ENCODE data around the gene C15orf62. TPM values are rescaled to one million over a fixed set of nuclear protein-coding genes. Genes with fewer than 3 reads are reported as not detected.

C15orf62 gene
- total RNA-seq, 1 experiment from 2014 or later: 0.72 TPM

DNA sequence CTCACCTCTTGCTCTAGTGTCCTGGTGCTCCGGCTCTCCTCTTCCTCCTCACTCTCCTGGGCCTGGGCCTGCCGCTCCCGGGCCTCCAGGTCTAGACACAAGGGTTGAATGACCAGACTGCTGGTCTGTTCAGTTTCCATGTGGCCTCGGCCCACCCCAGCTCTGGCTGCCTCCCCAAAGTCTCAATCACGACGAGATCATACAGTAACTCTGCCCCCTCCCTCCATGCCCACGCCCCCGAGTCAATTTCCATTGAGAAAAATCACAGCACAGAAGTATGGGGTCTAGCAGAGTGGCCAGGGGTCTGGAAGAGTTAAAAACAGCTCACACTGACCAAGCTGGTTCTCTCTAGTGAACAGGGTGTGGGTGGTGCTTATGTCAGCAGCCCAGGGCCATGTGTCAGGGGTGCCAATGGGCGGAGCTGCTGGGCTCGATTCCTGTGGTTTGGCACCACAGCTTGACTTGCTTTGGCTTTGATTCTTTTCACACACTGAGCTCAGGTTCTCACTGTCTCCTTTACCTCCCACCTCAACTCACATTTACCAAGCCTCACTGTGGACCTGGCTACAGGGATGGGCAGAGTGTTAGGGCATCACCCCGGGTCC lies 6.9 kb downstream of the C15orf62 start:
- Mint-ChIP-seq H3K4me3 (no peak overlapping the region), H3K27me3 (ENCODE audit: low read depth) (no peaks in the 10 kb centered on the region), H3K27ac (no peak overlapping the region), H3K4me1 (no peaks in the 10 kb centered on the region), H3K36me3 (peaks cover 27% of the 10 kb centered on the region), H3K9me3 (no peaks in the 10 kb centered on the region)
- CTCF ChIA-PET: interaction anchor here (0.6 to 1.5 kb wide), 2 partner anchors 11 to 81 kb away, joined by 3 to 4 read pairs; no protein-coding TSS in a partner anchor
- TF ChIP-seq GABPB1 (CRISPR knock-in tag; IDR thresholded peaks at IDR 0.05) (no peak), ZNF416 (CRISPR knock-in tag; IDR thresholded peaks at IDR 0.05) (no peak), SP1 (CRISPR knock-in tag; conservative IDR thresholded peaks at IDR 0.05) (no peak), RORB (CRISPR knock-in tag; IDR thresholded peaks at IDR 0.05) (no peak), SMAD3 (CRISPR knock-in tag; IDR thresholded peaks at IDR 0.05; ENCODE audit: borderline replicate concordance) (no peak), PREB (CRISPR knock-in tag; IDR thresholded peaks at IDR 0.05; ENCODE audit: borderline replicate concordance) (no peak), TEAD4 (CRISPR knock-in tag; IDR thresholded peaks at IDR 0.05) (no peak), HMGXB4 (CRISPR knock-in tag; IDR thresholded peaks at IDR 0.05) (no peak), AR (CRISPR knock-in tag; IDR thresholded peaks at IDR 0.05) (no peak)
- TF ChIP-seq, protein P1, sequence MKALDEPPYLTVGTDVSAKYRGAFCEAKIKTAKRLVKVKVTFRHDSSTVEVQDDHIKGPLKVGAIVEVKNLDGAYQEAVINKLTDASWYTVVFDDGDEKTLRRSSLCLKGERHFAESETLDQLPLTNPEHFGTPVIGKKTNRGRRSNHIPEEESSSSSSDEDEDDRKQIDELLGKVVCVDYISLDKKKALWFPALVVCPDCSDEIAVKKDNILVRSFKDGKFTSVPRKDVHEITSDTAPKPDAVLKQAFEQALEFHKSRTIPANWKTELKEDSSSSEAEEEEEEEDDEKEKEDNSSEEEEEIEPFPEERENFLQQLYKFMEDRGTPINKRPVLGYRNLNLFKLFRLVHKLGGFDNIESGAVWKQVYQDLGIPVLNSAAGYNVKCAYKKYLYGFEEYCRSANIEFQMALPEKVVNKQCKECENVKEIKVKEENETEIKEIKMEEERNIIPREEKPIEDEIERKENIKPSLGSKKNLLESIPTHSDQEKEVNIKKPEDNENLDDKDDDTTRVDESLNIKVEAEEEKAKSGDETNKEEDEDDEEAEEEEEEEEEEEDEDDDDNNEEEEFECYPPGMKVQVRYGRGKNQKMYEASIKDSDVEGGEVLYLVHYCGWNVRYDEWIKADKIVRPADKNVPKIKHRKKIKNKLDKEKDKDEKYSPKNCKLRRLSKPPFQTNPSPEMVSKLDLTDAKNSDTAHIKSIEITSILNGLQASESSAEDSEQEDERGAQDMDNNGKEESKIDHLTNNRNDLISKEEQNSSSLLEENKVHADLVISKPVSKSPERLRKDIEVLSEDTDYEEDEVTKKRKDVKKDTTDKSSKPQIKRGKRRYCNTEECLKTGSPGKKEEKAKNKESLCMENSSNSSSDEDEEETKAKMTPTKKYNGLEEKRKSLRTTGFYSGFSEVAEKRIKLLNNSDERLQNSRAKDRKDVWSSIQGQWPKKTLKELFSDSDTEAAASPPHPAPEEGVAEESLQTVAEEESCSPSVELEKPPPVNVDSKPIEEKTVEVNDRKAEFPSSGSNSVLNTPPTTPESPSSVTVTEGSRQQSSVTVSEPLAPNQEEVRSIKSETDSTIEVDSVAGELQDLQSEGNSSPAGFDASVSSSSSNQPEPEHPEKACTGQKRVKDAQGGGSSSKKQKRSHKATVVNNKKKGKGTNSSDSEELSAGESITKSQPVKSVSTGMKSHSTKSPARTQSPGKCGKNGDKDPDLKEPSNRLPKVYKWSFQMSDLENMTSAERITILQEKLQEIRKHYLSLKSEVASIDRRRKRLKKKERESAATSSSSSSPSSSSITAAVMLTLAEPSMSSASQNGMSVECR (CRISPR knock-in tag; IDR thresholded peaks at IDR 0.05; ENCODE audit: borderline replicate concordance): no peak
- TF ChIP-seq, protein P2, sequence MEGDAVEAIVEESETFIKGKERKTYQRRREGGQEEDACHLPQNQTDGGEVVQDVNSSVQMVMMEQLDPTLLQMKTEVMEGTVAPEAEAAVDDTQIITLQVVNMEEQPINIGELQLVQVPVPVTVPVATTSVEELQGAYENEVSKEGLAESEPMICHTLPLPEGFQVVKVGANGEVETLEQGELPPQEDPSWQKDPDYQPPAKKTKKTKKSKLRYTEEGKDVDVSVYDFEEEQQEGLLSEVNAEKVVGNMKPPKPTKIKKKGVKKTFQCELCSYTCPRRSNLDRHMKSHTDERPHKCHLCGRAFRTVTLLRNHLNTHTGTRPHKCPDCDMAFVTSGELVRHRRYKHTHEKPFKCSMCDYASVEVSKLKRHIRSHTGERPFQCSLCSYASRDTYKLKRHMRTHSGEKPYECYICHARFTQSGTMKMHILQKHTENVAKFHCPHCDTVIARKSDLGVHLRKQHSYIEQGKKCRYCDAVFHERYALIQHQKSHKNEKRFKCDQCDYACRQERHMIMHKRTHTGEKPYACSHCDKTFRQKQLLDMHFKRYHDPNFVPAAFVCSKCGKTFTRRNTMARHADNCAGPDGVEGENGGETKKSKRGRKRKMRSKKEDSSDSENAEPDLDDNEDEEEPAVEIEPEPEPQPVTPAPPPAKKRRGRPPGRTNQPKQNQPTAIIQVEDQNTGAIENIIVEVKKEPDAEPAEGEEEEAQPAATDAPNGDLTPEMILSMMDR (IDR thresholded peaks at IDR 0.05): no peak
- TF ChIP-seq, protein P3, sequence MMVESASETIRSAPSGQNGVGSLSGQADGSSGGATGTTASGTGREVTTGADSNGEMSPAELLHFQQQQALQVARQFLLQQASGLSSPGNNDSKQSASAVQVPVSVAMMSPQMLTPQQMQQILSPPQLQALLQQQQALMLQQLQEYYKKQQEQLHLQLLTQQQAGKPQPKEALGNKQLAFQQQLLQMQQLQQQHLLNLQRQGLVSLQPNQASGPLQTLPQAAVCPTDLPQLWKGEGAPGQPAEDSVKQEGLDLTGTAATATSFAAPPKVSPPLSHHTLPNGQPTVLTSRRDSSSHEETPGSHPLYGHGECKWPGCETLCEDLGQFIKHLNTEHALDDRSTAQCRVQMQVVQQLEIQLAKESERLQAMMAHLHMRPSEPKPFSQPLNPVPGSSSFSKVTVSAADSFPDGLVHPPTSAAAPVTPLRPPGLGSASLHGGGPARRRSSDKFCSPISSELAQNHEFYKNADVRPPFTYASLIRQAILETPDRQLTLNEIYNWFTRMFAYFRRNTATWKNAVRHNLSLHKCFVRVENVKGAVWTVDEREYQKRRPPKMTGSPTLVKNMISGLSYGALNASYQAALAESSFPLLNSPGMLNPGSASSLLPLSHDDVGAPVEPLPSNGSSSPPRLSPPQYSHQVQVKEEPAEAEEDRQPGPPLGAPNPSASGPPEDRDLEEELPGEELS (CRISPR knock-in tag; IDR thresholded peaks at IDR 0.05): no peak
- TF ChIP-seq, protein P4, sequence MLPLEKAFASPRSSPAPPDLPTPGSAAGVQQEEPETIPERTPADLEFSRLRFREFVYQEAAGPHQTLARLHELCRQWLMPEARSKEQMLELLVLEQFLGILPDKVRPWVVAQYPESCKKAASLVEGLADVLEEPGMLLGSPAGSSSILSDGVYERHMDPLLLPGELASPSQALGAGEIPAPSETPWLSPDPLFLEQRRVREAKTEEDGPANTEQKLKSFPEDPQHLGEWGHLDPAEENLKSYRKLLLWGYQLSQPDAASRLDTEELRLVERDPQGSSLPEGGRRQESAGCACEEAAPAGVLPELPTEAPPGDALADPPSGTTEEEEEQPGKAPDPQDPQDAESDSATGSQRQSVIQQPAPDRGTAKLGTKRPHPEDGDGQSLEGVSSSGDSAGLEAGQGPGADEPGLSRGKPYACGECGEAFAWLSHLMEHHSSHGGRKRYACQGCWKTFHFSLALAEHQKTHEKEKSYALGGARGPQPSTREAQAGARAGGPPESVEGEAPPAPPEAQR (CRISPR knock-in tag; IDR thresholded peaks at IDR 0.05): no peak
- POLR2A ChIA-PET: no interaction called here
- no peak for DNase-seq (ENCODE audit: low spot score)
- ATAC-seq: no peak
